DMS153 treated with DMSO at 0.1 percent for 48 hours (cell line): ENCODE results near the gene JAZF1.
"Not testable (repeated sequence)": the region's sequence is repeated elsewhere in the genome, so short reads cannot be mapped to it uniquely, and the experiment has no call there.

Experiments used
- DNase-seq: peaks from one replicate; lab custom pipeline; 2025; ENCODE audit not compliant: unreplicated experiment; lab: John Stamatoyannopoulos, UW

The JAZF1 gene

DNA sequence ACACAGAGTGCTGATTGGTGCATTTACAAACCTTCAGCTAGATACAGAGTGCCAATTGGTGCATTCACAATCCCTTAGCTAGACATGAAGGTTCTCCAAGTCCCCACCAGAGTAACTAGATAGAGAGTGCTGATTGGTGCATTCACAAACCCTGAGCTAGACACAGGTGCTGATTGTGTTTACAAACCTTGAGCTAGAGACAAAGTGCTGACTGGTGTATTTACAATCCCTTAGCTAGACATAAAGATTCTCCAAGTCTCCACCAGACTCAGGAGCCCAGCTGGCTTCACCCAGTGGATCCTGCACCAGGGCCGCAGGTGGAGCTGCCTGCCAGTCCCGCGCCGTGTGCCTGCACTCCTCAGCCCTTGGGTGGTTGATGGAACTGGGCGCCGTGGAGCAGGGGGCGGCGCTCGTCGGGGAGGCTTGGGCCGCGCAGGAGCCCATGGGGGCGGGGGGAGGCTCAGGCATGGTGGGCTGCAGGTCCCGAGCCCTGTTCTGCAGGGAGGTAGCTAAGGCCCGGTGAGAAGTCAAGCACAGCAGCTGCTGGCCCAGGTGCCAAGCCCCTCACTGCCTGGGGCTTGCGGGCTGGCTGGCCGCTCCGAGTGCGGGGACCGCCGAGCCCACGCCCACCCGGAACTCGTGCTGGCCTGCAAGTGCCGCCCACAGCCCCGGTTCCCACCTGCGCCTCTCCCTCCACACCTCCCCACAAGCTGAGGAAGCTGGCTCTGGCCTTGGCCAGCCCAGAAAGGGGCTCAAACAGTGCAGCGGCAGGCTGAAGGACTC, 323.7 kb downstream of the JAZF1 start:
- not testable (repeated sequence) for DNase-seq

DNA sequence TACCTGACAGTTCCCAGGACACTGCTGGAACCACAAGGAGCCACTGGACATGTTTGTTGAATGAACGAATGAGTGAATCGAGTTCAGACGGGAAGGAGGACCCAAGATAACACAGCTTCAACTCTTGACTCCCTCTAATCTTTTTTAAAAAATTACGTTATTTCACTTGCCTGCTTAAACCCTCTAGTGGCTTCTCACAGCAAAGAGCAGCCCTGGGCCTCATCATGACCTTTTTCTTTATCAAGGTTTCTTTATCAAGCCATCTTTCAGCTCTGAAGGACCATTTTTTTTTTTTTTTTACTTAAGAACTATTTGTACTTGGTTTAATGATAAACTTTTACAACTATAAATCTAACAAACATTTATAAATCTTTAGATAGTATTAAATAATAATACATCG, 330.1 kb downstream of the JAZF1 start:
- DNase-seq, result no peak

GRCh38 chr7:27846388-27846787, 334.2 kb downstream of the JAZF1 start:
- DNase-seq, result no peak

GRCh38 chr7:27843584-27844305, 336.9 kb downstream of the JAZF1 start:
- DNase-seq, result no peak

- DNase-seq, result no peak
These were observed 337.7 kb downstream of the JAZF1 start for GRCh38 chr7:27842851-27843250.

GRCh38 chr7:27842094-27842692, 338.4 kb downstream of the JAZF1 start:
- no peak for DNase-seq

- DNase-seq, result no peak
These were observed 339.7 kb downstream of the JAZF1 start for GRCh38 chr7:27840760-27841364.

DNA sequence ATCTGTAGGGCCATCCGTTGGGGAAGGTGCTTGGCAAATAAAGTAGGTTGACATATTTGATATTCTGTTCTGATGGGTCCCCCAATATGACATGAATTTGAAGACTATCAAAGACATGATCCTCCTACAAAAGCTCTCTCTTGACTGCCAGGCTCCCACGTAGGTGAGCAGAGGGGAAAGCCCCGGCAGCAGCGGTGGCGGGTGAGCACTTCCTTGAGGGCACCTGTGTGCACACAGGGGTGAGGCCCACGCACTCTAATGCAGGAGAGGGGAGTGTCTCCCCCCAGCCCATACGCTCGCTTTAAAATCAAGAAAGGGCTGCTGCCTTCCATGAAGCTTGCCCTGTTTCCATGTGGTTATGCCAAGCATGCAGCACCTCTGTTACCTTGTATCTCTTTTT, 340.3 kb downstream of the JAZF1 start:
- DNase-seq, result no peak

DNA sequence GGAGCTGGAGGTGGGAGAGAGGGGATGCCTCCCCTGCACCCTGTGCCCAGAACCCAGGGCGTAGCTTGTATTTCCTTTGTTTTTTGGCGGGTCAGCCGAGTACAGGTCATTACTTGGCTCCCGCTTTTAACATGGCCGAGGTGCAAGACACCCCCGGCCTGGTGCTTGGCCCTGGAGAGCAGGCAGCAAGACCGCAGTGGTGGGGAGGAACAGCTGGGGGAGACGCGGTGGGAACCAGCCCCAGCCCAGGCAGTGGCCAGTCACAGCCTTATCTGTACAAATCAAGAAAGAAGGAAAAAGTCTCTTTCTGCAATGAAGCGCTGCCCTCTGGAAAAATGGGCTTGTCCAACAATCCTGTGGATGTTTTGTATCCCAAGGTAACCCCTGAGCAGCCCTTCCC, 341.5 kb downstream of the JAZF1 start:
- no peak for DNase-seq

GRCh38 chr7:27836536-27836935, 344.1 kb downstream of the JAZF1 start:
- DNase-seq, result no peak

- DNase-seq, result no peak
These were observed 345.2 kb downstream of the JAZF1 start for GRCh38 chr7:27835376-27835775.

DNA sequence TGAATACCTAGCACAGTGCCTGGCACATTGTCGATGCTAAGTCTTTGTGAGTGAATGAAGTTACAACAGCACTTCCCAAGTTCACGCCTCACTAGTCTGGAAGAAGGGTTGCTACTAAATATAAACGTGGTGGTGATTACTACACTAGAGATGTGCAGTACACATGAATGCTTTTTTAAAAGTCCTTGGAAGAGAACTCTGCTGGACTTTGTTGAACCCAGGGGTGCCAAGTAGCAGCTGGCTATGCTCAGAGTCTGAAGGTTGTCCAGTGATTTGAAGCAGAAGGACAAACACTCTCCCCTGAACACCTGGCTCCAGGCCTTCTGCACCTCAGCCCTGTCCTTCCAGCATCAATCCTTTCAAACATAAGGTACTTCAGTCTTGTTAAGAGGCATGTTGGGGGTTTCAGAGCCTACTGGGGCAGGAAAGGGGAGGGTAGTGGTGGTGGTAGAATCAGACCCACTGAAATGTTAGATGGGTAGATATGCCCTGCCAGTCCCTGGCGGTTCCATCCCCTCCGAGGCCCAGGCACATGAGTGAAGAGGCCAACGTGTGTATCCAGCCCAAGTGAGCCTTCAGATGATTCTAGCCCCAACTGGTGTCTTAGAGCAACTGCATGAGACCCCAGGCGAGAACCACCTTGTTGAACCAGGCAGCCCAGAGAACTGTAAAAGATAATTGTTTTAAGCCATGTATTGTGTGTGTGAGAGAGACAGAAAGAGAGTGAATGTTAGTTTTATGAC, 346.2 kb downstream of the JAZF1 start:
- DNase-seq, result no peak

GRCh38 chr7:27826357-27826756, 354.2 kb downstream of the JAZF1 start:
- no peak for DNase-seq

DNA sequence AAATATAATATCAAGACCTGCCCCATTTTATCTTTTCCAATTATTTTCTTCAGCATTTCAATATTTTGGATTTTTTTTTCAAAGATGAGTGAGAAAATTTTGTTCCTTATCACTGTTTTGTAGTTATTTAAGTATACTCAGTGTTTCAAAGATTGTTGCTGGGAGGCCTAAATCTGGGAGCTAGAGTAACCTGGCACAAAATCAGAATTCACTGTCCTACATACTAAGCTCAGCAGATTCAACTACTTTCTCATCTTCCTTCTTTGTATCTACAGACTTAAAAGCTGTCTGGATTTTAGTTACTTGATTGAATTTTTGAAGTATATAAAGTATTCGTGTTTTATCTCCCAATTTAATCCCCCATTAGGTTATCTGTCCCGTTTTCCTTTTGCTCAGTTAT, 354.7 kb downstream of the JAZF1 start:
- no peak for DNase-seq

DNA sequence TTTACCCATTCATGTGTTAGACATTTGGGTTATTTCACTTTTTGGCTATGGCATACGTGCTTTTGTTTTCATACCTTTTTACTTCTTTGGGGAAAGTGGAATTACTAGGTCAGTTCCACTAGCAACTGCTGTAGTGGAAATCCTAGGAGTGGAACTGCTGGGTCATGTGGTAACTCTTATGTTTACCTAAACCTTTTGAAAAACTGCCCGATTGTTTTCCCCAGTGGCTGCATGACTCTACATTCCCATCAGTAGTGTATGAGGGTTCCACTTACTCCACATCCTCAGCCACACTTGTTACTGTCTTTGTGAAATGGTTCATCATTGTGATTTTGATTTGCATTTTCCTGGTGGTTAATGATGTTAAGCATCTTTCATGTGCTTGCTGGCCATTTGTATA, 358.4 kb downstream of the JAZF1 start:
- DNase-seq, result no peak

- no peak for DNase-seq
These were observed 367.9 kb downstream of the JAZF1 start for GRCh38 chr7:27812706-27813105.

DNA sequence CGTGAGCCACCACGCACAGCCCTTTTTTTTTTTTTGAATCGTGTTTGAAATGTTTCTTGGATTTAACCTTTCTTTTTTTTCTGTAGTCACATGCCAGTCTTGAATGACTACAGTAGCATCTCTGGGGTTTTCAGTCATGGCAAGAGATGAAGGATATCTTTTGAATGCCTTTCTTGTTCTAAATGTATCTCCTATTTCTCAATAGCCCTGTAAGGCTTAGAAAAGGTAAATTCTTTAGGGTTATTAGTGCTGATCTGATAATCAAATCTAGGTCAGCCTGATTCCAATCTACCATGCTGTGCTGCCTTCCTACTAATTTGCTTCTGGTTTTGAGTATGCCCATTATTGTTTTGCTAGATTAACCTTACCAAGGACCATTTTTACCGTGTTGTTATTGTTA, 370.4 kb downstream of the JAZF1 start:
- no peak for DNase-seq

DNA sequence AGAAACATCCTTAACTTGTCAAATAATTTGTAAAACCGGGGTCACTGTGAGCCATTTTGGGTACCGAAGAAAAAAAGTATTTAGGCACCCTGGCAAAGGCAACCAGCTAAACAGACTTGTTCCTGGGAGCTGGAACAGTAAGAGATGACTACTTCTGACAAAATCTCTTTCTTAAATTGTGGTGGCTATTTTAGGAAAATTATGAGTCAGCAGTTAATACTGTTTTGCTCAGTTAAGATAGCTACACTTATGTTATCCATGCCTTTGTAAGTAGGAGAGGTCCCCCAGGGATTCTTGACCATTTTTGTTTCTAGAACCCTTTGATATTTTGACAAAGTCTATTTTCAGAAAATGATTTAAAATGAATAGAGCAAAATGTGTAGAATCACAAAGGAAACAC, 372.0 kb downstream of the JAZF1 start:
- DNase-seq, result no peak

DNA sequence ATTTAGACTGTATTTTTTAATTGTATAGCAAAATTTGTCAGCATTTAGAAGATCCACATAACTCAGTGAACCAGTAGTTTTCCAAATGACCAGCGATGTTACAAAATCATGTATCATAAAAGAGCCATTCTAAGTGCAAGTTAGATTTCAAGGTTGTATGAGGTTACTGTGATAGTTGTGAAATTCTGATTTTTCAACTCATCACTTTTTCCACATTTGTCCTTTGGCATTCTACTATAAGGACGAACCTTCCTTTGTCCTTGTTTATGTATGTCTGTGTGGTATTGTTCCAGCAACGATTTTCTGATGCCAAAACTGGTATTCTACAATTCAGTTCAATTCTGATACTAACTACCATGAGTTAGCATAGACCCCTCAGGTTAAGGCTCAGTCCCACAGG, 376.5 kb downstream of the JAZF1 start:
- DNase-seq, result no peak

DNA sequence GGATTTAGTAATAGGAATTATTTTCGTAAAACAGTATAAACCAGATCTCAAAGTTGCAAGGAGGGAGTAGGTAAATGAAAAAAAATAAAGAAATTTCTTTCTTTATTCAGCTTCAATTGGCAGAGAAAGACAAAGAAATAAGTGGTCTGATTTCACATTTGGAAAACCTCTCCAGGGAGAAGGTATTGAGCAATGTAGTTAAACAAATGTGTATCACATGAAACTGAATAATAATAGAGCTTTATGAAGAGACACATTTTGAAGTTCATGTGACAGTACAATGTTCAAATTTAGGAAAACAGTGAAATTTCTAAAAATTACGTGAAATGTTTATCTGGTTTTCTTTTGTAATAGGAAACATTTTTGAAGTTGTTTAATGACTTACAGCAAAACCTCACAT, 377.6 kb downstream of the JAZF1 start:
- DNase-seq, result no peak

DNA sequence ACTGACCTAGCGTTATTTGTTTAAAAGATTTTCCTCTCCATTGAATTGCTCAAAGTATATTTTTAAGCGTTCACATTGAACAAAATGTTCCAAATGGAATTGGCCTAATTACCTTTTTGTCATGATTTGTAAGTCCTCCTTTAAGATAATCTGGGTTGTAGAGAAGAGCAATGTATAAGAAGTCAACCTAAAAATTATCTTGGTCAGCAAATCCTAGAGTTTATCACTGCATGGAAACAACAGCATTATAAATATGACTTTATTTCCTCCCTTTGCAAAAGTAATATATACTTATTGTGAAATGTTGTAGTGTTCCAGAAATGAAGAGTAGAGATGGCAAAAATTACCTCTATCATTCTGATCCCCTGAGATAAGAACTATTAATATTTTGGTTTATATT, 381.4 kb downstream of the JAZF1 start:
- DNase-seq, result no peak
